Pulmonary artery endothelial cell (primary cell): ENCODE data around the gene EVX1. TPM values are rescaled to one million over a fixed set of nuclear protein-coding genes. Genes with fewer than 3 reads are reported as not detected.

Experiments used
- DNase-seq: peaks from one replicate; pipeline ENCODE4 v3.0.0-alpha.2; 2011; ENCODE audit warnings: low read depth, low spot score
- total RNA-seq: library from RNA; depleted of rRNA; stranded (reverse); fragments of >200 nt; gene quantifications from 2 replicates; pipeline ENCODE4 v1.2.3, GENCODE V29; 2014

EVX1 gene
- total RNA-seq, 1 donor from 2014 or later: not detected

DNA sequence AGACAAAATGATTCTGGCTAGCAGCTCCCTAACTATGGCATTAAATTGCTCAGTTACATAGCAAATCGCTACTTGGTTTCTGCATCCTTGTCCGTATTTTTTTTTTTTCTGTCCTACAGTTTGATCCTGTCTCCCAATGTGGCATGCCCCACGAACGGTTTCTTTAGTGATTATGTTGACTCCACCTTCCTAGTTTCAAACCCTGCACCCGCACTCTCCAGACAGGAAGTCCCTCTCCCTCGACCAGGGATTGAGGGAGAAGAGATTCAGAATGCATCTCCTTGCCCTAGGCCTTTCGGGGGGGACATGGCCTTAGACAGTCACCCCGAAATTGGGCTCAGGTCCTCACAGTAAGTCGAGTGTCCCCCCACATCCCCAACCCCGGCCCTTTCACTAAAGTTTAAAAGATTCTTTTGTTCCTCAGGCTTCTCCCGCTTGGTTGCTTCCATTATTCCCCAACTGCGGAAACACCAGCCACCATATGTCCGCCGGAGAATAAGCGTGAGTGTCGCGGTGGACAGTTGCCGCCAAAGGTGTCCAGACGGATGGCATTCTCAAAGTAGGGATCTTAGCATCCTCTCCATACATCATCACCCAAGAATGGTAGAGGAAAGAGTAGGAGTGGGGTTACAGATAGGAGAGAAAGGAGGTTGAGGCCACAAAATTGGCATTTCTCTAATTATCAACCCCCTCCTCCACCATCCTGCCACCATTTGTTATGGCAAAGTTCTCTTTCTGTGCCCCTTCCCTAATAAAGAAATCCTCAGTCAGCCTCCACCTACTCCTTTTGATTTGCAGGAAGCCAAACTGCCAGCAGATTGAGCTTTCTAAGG lies 7.3 kb downstream of the EVX1 start:
- DNase-seq: no peak

DNA sequence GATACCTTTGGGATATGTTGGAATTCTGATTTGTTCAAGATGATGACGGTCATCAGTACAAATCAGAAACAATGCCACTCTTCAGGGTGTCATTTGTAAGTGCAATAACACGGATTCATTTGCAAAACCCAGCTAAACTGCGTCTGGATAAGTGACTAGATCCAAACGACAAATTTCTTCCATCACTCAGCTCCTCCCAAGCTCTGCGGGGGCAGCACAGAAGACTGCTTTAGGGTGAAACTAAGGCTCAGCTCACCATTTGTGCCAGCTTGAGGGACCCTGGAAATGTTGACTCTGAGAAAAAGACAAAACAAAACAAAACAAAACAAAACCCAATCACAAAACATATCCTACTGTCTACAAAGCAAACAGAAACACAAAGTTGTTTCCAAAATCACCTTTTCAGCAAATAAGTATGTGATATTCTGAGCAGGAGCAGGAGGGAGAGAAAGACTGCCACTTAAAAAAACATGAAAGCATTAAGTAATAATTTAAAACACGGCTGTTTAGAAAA lies 8.0 kb downstream of the EVX1 start:
- no peak for DNase-seq

DNA sequence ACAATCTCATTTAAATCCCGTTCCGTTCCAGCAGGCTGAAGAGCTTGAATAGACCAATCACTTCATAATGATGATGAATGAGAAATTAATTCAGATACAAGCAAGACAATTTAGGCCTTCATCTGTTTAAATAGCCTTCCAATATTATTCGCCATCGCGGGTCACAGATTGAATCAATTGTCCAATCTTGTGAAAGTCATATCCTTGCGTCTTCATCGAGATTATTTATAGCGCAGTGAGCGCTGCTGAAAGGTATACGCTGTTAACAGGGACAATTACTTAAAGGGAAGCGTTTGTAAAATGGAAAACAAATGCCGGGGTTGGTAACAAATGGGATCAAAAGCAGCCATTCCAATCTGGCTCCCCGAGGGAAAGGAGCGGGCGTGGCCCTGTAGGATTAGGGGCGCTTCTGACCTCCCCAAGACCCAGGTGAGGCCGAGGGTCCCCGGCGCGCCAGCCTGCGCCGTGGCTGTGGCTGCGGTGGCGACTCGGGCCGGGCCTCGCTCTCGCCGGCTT lies 8.6 kb downstream of the EVX1 start:
- DNase-seq: no peak

GRCh38 chr7:27251652-27252590 lies 9.3 kb downstream of the EVX1 start:
- no peak for DNase-seq

GRCh38 chr7:27254625-27255024 lies 12.0 kb downstream of the EVX1 start:
- no peak for DNase-seq

DNA sequence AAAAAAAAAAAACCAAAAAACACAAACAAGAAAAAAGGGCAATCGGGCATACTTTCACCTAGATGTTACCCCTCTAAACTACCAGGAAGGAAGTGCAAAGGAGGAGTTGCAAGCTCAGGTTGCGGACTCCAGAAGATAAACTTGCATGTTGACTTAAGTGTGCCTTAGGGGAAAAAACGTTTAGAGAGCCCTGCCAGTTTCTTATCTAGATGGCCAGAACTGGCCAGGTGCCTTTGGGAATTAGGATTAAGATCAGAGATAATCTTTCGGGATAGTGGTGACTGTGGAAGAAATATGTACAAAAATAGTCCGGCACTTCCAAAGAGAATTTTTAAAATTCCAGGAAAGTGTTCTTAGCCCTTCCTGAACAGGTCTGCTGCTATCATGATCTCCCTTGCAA lies 17.6 kb downstream of the EVX1 start:
- DNase-seq: no peak

GRCh38 chr7:27262121-27262520 lies 19.5 kb downstream of the EVX1 start:
- DNase-seq: no peak

- DNase-seq: no peak
Measured at GRCh38 chr7:27263781-27264180, 21.2 kb downstream of the EVX1 start.

DNA sequence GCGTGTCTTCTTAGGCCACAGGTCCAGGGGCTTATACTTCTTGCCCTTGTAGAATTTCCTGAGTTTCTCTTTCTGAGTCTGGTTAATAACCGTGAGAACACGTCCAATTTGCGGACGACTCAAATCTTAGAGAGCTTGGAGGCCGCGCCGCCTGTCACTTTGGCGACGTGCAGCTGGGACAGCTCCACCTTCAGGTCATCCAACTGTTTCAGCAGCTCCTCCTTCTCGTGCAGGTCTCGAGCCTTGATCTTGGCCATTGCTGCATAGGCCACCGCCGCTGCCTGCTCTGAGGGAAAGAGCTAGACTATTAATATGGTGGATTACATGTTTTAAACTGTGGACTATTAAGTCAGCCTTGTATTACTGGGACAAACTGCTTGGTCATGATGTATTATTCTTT lies 26.9 kb downstream of the EVX1 start:
- DNase-seq: no peak

DNA sequence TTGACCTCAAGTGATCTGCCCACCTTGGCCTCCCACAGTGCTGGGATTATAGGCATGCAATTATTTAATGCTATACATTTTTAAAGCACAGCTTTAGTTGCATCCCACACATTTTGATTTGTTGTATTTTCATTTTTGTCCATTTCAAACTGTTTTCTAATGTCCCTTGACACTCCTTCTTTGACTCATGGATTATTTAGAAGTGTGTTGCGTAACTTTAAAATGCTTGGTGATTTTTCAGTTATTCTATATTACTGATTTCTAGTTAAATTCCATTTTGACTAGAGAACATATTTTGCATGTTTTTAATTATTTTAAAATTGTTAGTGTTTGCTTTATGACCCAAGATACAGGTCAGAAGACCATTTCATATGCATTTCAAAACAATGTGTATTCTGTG lies 28.8 kb downstream of the EVX1 start:
- no peak for DNase-seq

- no peak for DNase-seq
Measured at GRCh38 chr7:27277628-27278027, 35.0 kb downstream of the EVX1 start.

DNA sequence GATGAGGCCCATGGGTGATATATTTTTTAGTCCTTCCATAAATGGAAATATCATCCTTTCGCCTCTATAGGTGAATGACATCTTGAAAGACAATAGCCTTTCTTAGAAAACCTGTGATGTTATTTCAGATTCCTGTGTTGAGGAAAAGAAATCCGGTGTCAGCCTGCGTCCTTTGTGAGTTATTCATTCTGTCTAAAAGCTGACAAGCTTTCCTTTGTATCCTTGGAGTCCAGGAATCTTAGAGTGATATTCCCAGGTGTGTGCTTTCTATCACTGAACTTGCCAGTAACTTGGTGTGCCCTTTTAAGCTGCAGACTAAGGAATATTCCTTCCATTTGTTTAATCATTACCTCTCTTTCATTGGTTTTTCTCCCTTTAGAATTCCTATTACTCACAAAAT lies 41.0 kb downstream of the EVX1 start:
- no peak for DNase-seq

- no peak for DNase-seq
Measured at GRCh38 chr7:27295236-27295635, 52.6 kb downstream of the EVX1 start.

- DNase-seq: no peak
Measured at GRCh38 chr7:27297356-27297755, 54.8 kb downstream of the EVX1 start.

Other genes starting within 250 kb of the EVX1 start
- 0.33 and 1.0 TPM in 2 replicates for gene HOXA1, start 146.8 kb upstream of the EVX1 start, total RNA-seq
- gene HOXA2, start 140.1 kb upstream of the EVX1 start, total RNA-seq: 0.59 and 1.0 TPM in 2 replicates
- gene HOXA4, start 112.0 kb upstream of the EVX1 start, total RNA-seq: 0.26 and 0.74 TPM in 2 replicates
- gene HOXA5, start 99.1 kb upstream of the EVX1 start, total RNA-seq: 5.9 and 13.1 TPM in 2 replicates
- gene HOXA6, start 95.0 kb upstream of the EVX1 start, total RNA-seq: 0.07 and 0.42 TPM in 2 replicates
- gene HOXA3, start 90.2 kb upstream of the EVX1 start, total RNA-seq: 0.53 and 0.66 TPM in 2 replicates
- gene HOXA7, start 86.1 kb upstream of the EVX1 start, total RNA-seq: 0.04 and 0.13 TPM in 2 replicates
- gene HOXA9, start 77.3 kb upstream of the EVX1 start, total RNA-seq: 0.13 and 0.18 TPM in 2 replicates
- gene HOXA10, start 68.5 kb upstream of the EVX1 start, total RNA-seq: 0.07 and 0.14 TPM in 2 replicates
- not detected in 2 replicates for gene HOXA11, start 57.6 kb upstream of the EVX1 start, total RNA-seq
- gene HOXA13, start 42.7 kb upstream of the EVX1 start, total RNA-seq: not detected in 2 replicates